EH (cell line): ENCODE measurements around the gene LRPAP1.
"Not testable (repeated sequence)": the region's sequence is repeated elsewhere in the genome, so short reads cannot be mapped to it uniquely, and the experiment has no call there.

Source experiments
- DNase-seq: peaks from one replicate; pipeline ENCODE4 v3.0.0-alpha.2; 2015; ENCODE audit warnings: low read depth

LRPAP1 gene, protein sequence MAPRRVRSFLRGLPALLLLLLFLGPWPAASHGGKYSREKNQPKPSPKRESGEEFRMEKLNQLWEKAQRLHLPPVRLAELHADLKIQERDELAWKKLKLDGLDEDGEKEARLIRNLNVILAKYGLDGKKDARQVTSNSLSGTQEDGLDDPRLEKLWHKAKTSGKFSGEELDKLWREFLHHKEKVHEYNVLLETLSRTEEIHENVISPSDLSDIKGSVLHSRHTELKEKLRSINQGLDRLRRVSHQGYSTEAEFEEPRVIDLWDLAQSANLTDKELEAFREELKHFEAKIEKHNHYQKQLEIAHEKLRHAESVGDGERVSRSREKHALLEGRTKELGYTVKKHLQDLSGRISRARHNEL

DNA sequence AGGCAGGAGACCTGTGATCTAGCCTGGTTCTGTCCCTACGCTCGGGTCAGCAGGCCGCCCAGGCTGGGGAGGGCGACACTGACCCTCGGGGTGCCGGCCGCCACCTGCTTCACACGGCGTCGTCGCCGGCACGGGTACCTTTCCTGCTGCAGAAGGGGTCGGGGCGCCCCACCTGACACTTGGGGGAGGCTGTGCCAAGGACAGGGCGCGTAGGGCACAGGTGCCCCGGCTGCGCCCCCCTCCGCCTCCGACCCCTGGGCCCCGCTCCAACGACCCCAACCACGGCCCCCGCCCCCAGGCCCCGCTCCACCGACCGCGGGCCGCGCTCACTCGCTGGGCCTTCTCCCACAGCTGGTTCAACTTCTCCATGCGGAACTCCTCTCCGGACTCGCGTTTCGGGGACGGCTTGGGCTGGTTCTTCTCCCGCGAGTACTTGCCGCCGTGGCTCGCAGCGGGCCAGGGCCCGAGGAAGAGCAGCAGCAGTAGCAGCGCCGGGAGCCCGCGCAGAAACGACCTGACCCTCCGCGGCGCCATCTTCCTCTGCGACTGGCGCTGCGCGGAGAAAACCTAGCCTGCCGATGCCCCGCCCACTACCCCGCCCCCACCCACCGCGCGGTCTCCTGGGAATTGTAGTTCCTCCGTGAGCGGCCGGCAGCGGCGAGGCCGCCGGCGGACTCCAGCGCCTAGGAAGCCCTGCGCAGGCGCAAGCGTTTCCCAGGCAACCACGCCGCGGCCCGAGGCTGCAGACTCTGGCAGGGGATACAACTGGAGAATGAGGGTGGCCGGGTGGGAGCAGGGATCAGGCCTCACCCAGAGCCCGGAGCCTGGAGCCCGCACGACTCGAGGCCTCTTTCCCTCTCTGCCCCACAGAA, at the start of gene LRPAP1:
LRPAP1 (minus strand) TSS at position 544 of the 872 bp plus-strand sequence; CDS start at position 534, 10 bp downstream.
- peak; percentile 89 for DNase-seq

GRCh38 chr4:3581334-3582090, 49.3 kb upstream of the LRPAP1 start:
- DNase-seq, result not testable (repeated sequence)

- not testable (repeated sequence) for DNase-seq
Observed at GRCh38 chr4:3580859-3581258, 48.6 kb upstream of the LRPAP1 start.

- DNase-seq, result not testable (repeated sequence)
Observed at GRCh38 chr4:3578527-3579144, 46.4 kb upstream of the LRPAP1 start.

DNA sequence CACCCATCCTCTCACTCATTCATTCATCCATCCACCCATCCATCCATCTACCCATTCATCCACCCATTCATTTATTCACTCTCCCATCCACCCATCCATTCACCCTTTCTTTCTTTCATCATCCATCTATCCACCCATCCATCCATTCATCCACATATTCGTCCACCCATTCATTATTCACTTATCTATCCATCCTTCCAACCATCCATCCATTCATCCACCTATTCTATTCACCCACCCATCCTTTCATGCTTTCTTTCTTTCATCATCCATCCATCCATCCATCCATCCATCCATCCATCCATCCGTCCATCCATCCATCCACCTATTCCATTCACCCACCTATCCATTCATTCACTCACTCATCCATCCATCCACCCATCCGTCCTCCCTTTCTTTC, 45.8 kb upstream of the LRPAP1 start:
- not testable (repeated sequence) for DNase-seq

DNA sequence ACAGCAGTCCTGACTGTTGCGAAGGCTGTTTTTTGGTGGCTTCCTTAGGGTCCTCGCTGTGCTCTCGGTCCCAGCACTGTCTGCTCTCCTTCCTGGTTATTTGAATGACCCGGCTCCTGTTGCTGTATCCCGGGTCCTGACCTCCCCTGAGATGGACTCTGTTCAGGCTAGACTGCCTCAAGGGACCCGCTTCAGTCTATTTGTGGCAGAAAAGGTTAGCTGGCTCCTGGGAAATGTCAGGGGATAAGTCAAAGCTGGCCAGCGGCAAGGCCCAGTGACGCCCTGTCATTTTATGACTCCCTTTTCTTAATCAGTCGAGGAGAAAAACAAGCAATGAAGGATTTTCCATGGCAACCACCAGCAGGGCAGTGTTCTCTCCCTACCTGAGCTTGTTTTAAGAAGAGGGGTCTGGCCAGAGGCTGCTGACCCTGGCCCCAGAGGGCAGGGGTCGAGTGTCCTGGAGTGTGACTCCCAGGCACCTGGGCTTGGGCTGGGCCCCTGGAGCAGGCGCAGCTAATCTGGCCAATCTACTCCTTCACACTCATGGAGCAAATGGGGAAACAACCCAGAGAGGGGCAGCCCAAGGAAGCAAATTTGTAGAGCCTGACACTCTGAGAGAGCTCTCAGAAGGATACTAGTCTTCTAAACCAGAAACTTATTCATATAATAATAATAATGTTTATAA, 45.1 kb upstream of the LRPAP1 start:
- DNase-seq, result not testable (repeated sequence)

DNA sequence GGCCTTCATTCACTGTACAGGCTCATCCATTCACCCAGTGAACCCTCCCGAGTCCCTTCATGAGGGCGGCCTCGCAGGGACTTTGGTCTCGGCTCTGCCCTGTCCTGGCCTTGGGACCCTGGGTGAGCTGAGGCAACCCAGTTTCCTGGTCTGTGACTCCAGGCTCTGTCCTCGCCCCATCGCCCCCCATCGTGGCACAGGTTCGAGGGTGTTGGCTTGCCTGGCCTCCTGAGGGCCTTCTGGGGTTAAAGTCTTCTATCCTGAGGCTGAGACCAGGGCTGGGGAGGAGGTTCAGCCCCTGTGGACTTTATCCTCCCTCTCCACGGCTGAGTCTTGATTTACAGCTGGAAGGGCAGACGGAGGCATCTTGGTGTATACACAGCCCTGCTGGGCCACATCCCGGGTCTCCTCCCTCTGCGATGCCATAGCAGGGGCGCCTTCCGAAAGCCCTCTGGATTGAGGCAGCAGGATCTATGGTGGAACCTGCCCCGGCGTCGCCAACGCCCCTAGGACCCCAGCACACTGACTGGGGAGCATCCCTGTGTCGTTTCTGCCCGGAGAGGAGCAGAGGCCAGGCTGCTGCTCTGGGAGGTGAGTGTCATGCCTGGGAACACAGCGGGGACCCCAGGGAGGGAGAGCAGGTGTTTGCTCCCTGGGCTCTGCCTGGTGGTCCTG, 44.4 kb upstream of the LRPAP1 start:
- not testable (repeated sequence) for DNase-seq

GRCh38 chr4:3575426-3576369, 43.5 kb upstream of the LRPAP1 start:
- DNase-seq, result not testable (repeated sequence)

GRCh38 chr4:3574865-3575264, 42.6 kb upstream of the LRPAP1 start:
- not testable (repeated sequence) for DNase-seq

DNA sequence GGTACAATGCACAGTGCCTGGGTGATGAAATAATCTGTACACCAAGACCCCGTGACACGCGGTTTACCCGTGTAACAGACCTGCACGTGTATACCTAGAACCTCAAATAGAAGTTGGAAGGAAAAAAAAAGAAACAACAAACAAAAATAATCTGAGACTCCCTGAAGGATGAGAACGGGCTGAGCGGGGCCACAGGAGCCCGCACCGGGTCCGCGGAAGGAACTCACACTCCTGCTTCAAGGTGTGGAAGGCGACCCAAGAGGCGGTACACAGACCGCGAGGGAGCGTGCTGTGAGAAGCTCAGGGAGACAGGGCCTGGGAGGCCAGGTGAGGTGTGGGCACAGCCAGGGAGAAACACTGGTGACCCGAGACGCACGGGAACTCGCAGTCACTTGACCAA, 42.1 kb upstream of the LRPAP1 start:
- not testable (repeated sequence) for DNase-seq

DNA sequence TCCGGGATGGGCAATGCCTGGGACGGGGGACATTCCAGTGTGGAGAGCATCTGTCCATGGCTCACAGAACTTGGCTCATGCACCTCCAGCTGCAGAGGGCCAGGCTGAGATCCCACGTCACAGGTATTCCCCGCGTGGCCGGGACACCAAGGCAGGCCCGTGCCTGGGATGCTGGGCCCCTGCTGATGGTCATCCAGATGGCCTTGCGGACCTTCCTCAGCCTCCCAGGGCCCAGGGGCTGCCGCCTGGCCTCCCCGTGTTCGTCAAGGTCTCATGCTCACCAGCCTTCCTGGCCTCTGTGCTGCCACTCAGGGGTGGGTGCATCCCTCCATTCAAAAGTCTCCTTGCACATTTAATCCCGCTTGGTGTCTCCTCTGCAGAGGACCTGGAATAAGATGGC, 40.9 kb upstream of the LRPAP1 start:
- no peak for DNase-seq

DNA sequence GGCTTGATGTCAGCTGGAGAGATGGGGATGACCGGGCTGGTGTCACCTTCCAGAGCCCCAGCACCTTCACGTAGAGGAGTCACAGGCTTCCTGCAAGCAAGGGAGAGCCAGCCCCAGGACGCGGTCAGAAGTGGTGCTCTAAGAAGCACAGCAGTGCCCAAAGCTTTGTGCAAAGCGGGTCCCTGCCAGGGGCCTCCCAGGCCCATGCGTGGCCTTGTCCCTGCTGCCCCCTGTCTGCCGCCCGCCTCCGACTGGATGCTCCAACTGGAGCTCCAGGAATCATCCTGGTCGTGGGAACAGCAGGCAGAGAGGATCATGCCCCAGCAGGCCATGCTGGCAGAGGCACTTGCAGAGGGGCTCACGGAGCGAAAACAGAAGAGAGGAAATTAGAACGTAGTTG, 40.1 kb upstream of the LRPAP1 start:
- peak; percentile 1 for DNase-seq

DNA sequence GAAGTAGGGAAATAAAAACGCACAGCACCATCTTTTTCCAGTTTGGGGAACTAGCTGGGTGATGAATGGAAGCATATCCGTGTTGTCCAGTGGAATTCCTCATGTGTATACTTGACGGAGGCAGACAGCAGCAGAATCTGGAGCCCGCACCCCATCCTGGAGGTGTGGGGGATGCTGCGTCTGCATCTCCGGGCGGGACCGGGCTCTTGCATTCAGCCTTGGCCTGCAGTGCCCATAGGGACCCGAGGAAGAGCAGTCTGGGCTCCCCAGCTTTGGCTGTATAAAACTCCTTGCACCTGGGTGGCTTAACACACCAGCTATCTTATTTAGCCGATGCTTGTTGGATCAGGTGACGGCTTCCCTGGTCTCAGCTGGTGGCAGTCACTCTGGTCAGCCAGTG, 39.7 kb upstream of the LRPAP1 start:
- DNase-seq, result no peak

GRCh38 chr4:3570923-3571322, 38.7 kb upstream of the LRPAP1 start:
- not testable (repeated sequence) for DNase-seq

GRCh38 chr4:3569611-3570010, 37.4 kb upstream of the LRPAP1 start:
- not testable (repeated sequence) for DNase-seq

- DNase-seq, result not testable (repeated sequence)
Observed at GRCh38 chr4:3566701-3567100, 34.5 kb upstream of the LRPAP1 start.

- peak; percentile 30 for DNase-seq
Observed at GRCh38 chr4:3566301-3566700, 34.1 kb upstream of the LRPAP1 start.

DNA sequence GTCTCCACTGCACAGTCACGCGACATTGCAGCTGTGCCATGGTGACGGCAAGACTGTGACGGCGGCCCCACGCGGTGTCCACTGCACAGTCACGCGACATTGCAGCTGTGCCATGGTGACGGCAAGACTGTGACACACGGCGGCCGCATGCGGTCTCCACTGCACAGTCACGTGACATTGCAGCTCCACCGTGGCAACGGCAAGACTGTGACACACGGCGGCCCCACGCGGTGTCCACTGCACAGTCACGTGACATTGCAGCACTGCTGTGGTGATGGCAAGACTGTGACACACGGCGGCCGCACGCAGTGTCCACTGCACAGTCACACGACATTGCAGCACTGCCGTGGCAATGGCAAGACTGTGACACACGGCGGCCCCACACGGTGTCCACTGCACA, 32.7 kb upstream of the LRPAP1 start:
- not testable (repeated sequence) for DNase-seq

DNA sequence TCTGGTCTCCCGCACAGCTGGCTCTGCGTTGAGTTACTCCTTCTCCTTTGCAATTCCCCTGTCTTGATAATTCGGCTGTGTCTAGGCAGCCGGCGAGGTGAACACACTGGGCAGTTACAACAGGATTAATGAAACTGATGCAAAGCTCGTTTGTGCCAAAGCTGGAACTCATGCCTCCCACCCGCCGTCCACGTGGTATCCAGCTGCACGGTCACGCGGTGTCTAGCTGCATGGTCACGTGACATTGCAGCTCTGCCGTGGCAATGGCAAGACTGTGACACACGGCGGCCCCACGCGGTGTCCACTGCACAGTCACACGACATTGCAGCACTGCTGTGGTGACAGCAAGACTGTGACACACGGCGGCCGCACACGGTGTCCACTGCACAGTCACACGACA, 31.2 kb upstream of the LRPAP1 start:
- no peak for DNase-seq
